Measurements from ENCODE around the gene SLC19A2. TPM values are rescaled to one million over a fixed set of nuclear protein-coding genes. Genes with fewer than 3 reads are reported as not detected.

The SLC19A2 gene
- total RNA-seq, 1 donor = 10.5 TPM

DNA sequence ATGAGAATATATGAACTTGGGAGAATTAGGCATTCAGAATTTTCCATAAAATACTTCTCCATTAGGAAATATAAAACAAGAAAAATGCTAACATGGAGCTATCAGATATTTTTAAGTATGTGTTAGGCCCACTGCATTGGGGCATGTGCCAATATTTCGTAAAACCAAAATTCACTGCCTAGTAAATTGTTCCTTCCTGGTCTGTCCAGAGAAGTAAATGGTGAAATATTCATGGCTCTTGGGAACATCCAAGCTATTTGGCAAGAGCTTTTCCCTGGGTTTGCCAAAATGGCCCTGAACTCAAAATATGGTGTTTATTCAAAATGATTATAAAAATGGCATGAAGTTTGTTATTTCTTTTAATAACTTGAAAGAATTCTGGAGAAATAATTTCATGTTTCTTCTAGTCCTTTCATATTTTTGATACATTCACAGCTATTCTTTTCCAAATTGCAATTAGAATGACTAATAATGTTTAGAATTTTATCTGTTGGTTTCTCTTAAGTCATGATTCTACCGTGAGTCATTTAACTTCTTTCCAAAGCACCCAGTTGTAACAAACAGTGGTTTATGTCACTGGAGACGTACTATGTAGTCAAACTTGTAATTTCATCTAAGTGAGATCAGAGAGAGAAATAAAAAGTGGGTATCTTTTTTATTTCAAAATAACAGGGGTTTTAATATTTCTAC, 25.7 kb upstream of the SLC19A2 start:
- TF ChIP-seq, protein P1, sequence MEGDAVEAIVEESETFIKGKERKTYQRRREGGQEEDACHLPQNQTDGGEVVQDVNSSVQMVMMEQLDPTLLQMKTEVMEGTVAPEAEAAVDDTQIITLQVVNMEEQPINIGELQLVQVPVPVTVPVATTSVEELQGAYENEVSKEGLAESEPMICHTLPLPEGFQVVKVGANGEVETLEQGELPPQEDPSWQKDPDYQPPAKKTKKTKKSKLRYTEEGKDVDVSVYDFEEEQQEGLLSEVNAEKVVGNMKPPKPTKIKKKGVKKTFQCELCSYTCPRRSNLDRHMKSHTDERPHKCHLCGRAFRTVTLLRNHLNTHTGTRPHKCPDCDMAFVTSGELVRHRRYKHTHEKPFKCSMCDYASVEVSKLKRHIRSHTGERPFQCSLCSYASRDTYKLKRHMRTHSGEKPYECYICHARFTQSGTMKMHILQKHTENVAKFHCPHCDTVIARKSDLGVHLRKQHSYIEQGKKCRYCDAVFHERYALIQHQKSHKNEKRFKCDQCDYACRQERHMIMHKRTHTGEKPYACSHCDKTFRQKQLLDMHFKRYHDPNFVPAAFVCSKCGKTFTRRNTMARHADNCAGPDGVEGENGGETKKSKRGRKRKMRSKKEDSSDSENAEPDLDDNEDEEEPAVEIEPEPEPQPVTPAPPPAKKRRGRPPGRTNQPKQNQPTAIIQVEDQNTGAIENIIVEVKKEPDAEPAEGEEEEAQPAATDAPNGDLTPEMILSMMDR (IDR thresholded peaks at IDR 0.05; ENCODE audit: extremely low read depth, low read depth, low read length) = no peak
- Histone ChIP-seq H3K4me3 (ENCODE audit: insufficient read depth, low read length) (no peak overlapping the region), H3K79me2 (ENCODE audit: insufficient read depth, low read length) (no peaks in the 10 kb centered on the region), H4K20me1 (ENCODE audit: insufficient read depth, low read length) (no peaks in the 10 kb centered on the region), H3K27me3 (ENCODE audit: insufficient read depth, low read length) (no peaks in the 10 kb centered on the region), H3K4me2 (ENCODE audit: insufficient read depth, low read length) (peak overlapping the region; percentile 10), H3K36me3 (ENCODE audit: insufficient read depth, low read length) (no peaks in the 10 kb centered on the region), H3K9me3 (ENCODE audit: low read depth, low read length) (no peaks in the 10 kb centered on the region), H3K27ac (ENCODE audit: low read depth, low read length) (peak overlapping the region; percentile 4), H2AFZ (ENCODE audit: low read length) (no peak overlapping the region), H3K4me1 (ENCODE audit: insufficient read depth, low read length) (peaks cover 13% of the 10 kb centered on the region)
- DNase-seq (ENCODE audit: insufficient read length, low spot score, missing footprints) = no peak

DNA sequence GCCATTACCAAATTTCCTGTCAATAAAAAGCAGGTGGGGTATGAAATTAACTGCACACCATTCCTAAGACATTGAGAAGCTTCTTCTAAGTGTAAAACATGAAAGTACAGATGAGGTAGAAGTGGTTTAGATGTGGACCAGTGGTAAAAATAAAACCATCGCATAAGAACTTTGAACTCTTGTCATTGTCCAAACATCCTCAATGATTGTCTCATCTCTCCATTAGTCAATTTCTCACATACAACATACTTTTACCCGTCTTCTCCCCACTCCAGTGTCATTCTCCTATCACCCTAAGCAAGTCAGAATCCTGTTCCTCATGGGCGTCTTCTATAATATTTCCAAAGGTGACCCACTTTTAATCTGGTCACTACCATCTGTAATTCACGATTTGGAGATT, 24.3 kb upstream of the SLC19A2 start:
- Histone ChIP-seq H3K9me3 (ENCODE audit: low read depth, low read length) (no peaks in the 10 kb centered on the region), H3K36me3 (ENCODE audit: insufficient read depth, low read length) (no peaks in the 10 kb centered on the region), H3K27ac (ENCODE audit: low read depth, low read length) (no peak overlapping the region), H3K27me3 (ENCODE audit: insufficient read depth, low read length) (no peaks in the 10 kb centered on the region), H4K20me1 (ENCODE audit: insufficient read depth, low read length) (no peaks in the 10 kb centered on the region), H2AFZ (ENCODE audit: low read length) (no peak overlapping the region), H3K4me2 (ENCODE audit: insufficient read depth, low read length) (no peak overlapping the region), H3K4me1 (ENCODE audit: insufficient read depth, low read length) (peaks cover 13% of the 10 kb centered on the region), H3K4me3 (ENCODE audit: insufficient read depth, low read length) (no peak overlapping the region), H3K79me2 (ENCODE audit: insufficient read depth, low read length) (no peaks in the 10 kb centered on the region)
- no peak for DNase-seq (ENCODE audit: insufficient read length, low spot score, missing footprints)
- TF ChIP-seq, protein P1 (IDR thresholded peaks at IDR 0.05; ENCODE audit: extremely low read depth, low read depth, low read length) = no peak

DNA sequence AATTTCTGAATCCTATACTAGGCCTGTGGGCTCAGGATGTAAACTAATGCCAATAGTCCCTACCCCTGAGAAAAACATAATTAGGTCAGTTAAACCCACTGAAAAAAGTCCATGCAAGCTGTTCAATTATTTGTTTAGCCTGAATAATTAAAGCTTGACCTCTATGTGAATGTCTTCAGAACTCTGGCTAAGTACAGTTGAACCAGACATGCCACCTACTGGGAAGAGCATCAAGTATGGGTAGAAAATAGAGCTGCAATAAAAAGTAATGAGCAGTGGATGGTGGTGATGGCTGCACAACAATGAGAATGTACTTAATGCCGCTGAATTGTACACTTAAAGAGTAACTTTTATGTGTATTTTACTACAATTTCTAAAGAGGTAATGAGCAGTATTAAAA, 23.6 kb upstream of the SLC19A2 start:
- no peaks in the 10 kb centered on the region for H3K36me3 ChIP-seq (ENCODE audit: insufficient read depth, low read length)
- no peak for DNase-seq (ENCODE audit: insufficient read length, low spot score, missing footprints)
- H4K20me1 ChIP-seq (ENCODE audit: insufficient read depth, low read length) = no peaks in the 10 kb centered on the region
- no peak overlapping the region for H2AFZ ChIP-seq (ENCODE audit: low read length)
- no peak overlapping the region for H3K4me3 ChIP-seq (ENCODE audit: insufficient read depth, low read length)
- H3K27me3 ChIP-seq (ENCODE audit: insufficient read depth, low read length) = no peaks in the 10 kb centered on the region
- H3K9me3 ChIP-seq (ENCODE audit: low read depth, low read length) = no peaks in the 10 kb centered on the region
- no peaks in the 10 kb centered on the region for H3K79me2 ChIP-seq (ENCODE audit: insufficient read depth, low read length)
- H3K27ac ChIP-seq (ENCODE audit: low read depth, low read length) = no peak overlapping the region
- TF ChIP-seq, protein P1 (IDR thresholded peaks at IDR 0.05; ENCODE audit: extremely low read depth, low read depth, low read length) = no peak
- peaks cover 13% of the 10 kb centered on the region for H3K4me1 ChIP-seq (ENCODE audit: insufficient read depth, low read length)
- no peak overlapping the region for H3K4me2 ChIP-seq (ENCODE audit: insufficient read depth, low read length)

DNA sequence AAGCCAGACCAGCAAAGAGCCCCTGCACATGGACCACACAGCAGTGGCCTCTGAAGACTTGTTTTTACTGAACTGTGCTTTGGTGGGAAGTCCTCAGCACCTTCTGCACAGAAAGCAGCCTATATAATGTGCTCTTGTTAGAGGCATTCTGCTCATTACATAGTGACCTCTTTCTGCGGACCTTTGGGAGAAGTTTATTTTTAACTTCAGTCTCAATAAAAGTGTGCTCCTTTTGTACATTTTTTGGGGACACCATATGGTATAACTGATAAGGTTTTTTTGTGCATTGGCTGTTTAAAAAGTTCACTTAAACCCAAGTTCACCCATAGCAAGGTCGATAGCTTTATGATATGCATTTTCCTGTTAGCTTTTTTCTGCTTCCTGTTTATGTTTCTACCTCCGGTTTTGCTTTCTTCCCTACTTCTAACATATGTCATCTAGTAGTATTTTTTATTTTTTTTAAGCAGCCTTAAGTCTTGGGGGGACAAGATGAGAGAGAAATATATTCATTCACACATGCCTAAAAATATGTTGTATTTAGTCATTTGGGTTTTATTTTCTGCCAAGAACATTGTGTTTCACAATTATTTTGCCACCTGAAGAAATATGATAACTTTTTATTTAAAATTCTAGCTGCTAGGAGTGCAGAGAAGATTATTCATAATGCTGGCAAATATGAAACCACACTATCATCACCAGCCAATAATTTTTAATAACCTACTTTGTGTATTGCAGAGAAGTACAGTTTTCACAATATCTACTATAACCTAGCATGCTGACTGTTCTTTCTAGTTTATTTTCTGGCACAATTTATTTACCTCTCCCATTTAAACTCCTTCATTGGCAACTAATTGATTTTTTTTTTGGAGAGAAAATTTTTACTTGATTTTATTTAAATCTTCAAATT, 22.9 kb upstream of the SLC19A2 start:
- Histone ChIP-seq H3K79me2 (ENCODE audit: insufficient read depth, low read length) (no peaks in the 10 kb centered on the region), H3K9me3 (ENCODE audit: low read depth, low read length) (no peaks in the 10 kb centered on the region), H3K4me2 (ENCODE audit: insufficient read depth, low read length) (no peak overlapping the region), H3K4me3 (ENCODE audit: insufficient read depth, low read length) (no peak overlapping the region), H4K20me1 (ENCODE audit: insufficient read depth, low read length) (no peaks in the 10 kb centered on the region), H3K4me1 (ENCODE audit: insufficient read depth, low read length) (peaks cover 13% of the 10 kb centered on the region), H3K27me3 (ENCODE audit: insufficient read depth, low read length) (no peaks in the 10 kb centered on the region), H2AFZ (ENCODE audit: low read length) (peak overlapping the region; percentile 39), H3K27ac (ENCODE audit: low read depth, low read length) (no peak overlapping the region), H3K36me3 (ENCODE audit: insufficient read depth, low read length) (no peaks in the 10 kb centered on the region)
- DNase-seq (ENCODE audit: insufficient read length, low spot score, missing footprints) = no peak
- TF ChIP-seq, protein P1 (IDR thresholded peaks at IDR 0.05; ENCODE audit: extremely low read depth, low read depth, low read length) = no peak

All from osteoblast (primary cell).